CD4-positive, alpha-beta T cell treated with Interleukin-4 for 4 hours (primary cell): Measurements from ENCODE around the gene SRRM3.
A peak's percentile ranks its signal among the peaks of the same experiment; 100 is the strongest.
"Not testable (repeated sequence)": the region's sequence is repeated elsewhere in the genome, so short reads cannot be mapped to it uniquely, and the experiment has no call there.

ENCODE experiments used
- DNase-seq: peaks from one replicate; pipeline ENCODE4 v3.0.0-alpha.2; 2020

Gene SRRM3

GRCh38 chr7:76201732-76202665, at the start of gene SRRM3:
Gene SRRM3 (plus strand): TSS chr7:76201896. CDS start chr7:76235067, 33,171 bp downstream.
- DNase-seq, result peak; percentile 65

- DNase-seq, result no peak
Observed at GRCh38 chr7:76151932-76152331, 49.8 kb upstream of the SRRM3 start.

- DNase-seq, result peak; percentile 47
Observed at GRCh38 chr7:76153571-76154230, 48.0 kb upstream of the SRRM3 start.

GRCh38 chr7:76155938-76156337, 45.8 kb upstream of the SRRM3 start:
- DNase-seq, result no peak

- DNase-seq, result not testable (repeated sequence)
Observed at GRCh38 chr7:76156992-76157685, 44.6 kb upstream of the SRRM3 start.

- not testable (repeated sequence) for DNase-seq
Observed at GRCh38 chr7:76158416-76158815, 43.3 kb upstream of the SRRM3 start.

GRCh38 chr7:76162416-76163170, 39.1 kb upstream of the SRRM3 start:
- DNase-seq, result not testable (repeated sequence)

- DNase-seq, result not testable (repeated sequence)
Observed at GRCh38 chr7:76163812-76164211, 37.9 kb upstream of the SRRM3 start.

- no peak for DNase-seq
Observed at GRCh38 chr7:76165106-76165972, 36.4 kb upstream of the SRRM3 start.

- no peak for DNase-seq
Observed at GRCh38 chr7:76165973-76166403, 35.7 kb upstream of the SRRM3 start.

- DNase-seq, result peak; percentile 85
Observed at GRCh38 chr7:76166404-76167255, 35.1 kb upstream of the SRRM3 start.

GRCh38 chr7:76173566-76174205, 28.0 kb upstream of the SRRM3 start:
- DNase-seq, result no peak

GRCh38 chr7:76176951-76177350, 24.7 kb upstream of the SRRM3 start:
- not testable (repeated sequence) for DNase-seq

GRCh38 chr7:76179686-76180085, 22.0 kb upstream of the SRRM3 start:
- no peak for DNase-seq

GRCh38 chr7:76182225-76182960, 19.3 kb upstream of the SRRM3 start:
- no peak for DNase-seq

GRCh38 chr7:76185187-76185896, 16.4 kb upstream of the SRRM3 start:
- DNase-seq, result no peak

- DNase-seq, result no peak
Observed at GRCh38 chr7:76187272-76187671, 14.4 kb upstream of the SRRM3 start.

- no peak for DNase-seq
Observed at GRCh38 chr7:76189276-76189675, 12.4 kb upstream of the SRRM3 start.
